ENCODE results near the gene FBXO27.

The FBXO27 gene

GRCh38 chr19:39064405-39064804 is 32.1 kb upstream of the FBXO27 start:
- TF ChIP-seq EZH2 (IDR thresholded peaks at IDR 0.05; ENCODE audit: borderline replicate concordance, low read length) (no peak), CTCF (IDR thresholded peaks at IDR 0.05; ENCODE audit: low read length) (no peak)
- H3K4me2 ChIP-seq (ENCODE audit: low read length) = no peak overlapping the region

GRCh38 chr19:39060171-39060570 is 27.8 kb upstream of the FBXO27 start:
- no peaks in the 10 kb centered on the region for H3K79me2 ChIP-seq (ENCODE audit: insufficient read depth, low read length)
- H3K9ac ChIP-seq (ENCODE audit: low read length) = no peak overlapping the region
- no peaks in the 10 kb centered on the region for H4K20me1 ChIP-seq (ENCODE audit: insufficient read depth, low read length)
- no peak overlapping the region for H3K4me2 ChIP-seq (ENCODE audit: low read length)
- H3K9me2 ChIP-seq (ENCODE audit: low read depth, low read length) = no peaks in the 10 kb centered on the region
- H3K27ac ChIP-seq (ENCODE audit: low read depth, low read length, poor library complexity, severe bottlenecking) = no peak overlapping the region
- H3K36me3 ChIP-seq (ENCODE audit: insufficient read depth, low read length) = no peaks in the 10 kb centered on the region
- TF ChIP-seq EZH2 (IDR thresholded peaks at IDR 0.05; ENCODE audit: borderline replicate concordance, low read length) = no peak
- no peaks in the 10 kb centered on the region for H3F3A ChIP-seq (ENCODE audit: insufficient read depth, low read length)
- H3K9me3 ChIP-seq (ENCODE audit: low read length) = no peaks in the 10 kb centered on the region
- no peak overlapping the region for H3K4me3 ChIP-seq (ENCODE audit: low read depth, low read length, poor library complexity, severe bottlenecking)
- no peaks in the 10 kb centered on the region for H3K27me3 ChIP-seq (ENCODE audit: insufficient read depth, low read length)
- H2AFZ ChIP-seq (ENCODE audit: low read length) = no peak overlapping the region
- no peaks in the 10 kb centered on the region for H3K4me1 ChIP-seq (ENCODE audit: insufficient read depth, low read length, severe bottlenecking)

More at GRCh38 chr19:39064405-39064804, 32.1 kb upstream of the FBXO27 start:
- H4K20me1 ChIP-seq (ENCODE audit: insufficient read depth, low read length) = no peaks in the 10 kb centered on the region
- H3K9me2 ChIP-seq (ENCODE audit: low read depth, low read length) = no peaks in the 10 kb centered on the region
- H2AFZ ChIP-seq (ENCODE audit: low read length) = no peak overlapping the region
- no peaks in the 10 kb centered on the region for H3F3A ChIP-seq (ENCODE audit: insufficient read depth, low read length)
- no peaks in the 10 kb centered on the region for H3K79me2 ChIP-seq (ENCODE audit: insufficient read depth, low read length)
- H3K4me3 ChIP-seq (ENCODE audit: low read depth, low read length, poor library complexity, severe bottlenecking) = no peak overlapping the region
- no peaks in the 10 kb centered on the region for H3K9me3 ChIP-seq (ENCODE audit: low read length)
- no peaks in the 10 kb centered on the region for H3K4me1 ChIP-seq (ENCODE audit: insufficient read depth, low read length, severe bottlenecking)
- no peak overlapping the region for H3K9ac ChIP-seq (ENCODE audit: low read length)
- H3K27me3 ChIP-seq (ENCODE audit: insufficient read depth, low read length) = no peaks in the 10 kb centered on the region
- no peak overlapping the region for H3K27ac ChIP-seq (ENCODE audit: low read depth, low read length, poor library complexity, severe bottlenecking)
- no peaks in the 10 kb centered on the region for H3K36me3 ChIP-seq (ENCODE audit: insufficient read depth, low read length)

- no peaks in the 10 kb centered on the region for H3K36me3 ChIP-seq (ENCODE audit: insufficient read depth, low read length)
- no peaks in the 10 kb centered on the region for H3K4me1 ChIP-seq (ENCODE audit: insufficient read depth, low read length, severe bottlenecking)
- no peak overlapping the region for H2AFZ ChIP-seq (ENCODE audit: low read length)
- H3K4me3 ChIP-seq (ENCODE audit: low read depth, low read length, poor library complexity, severe bottlenecking) = no peak overlapping the region
- no peaks in the 10 kb centered on the region for H3K27me3 ChIP-seq (ENCODE audit: insufficient read depth, low read length)
- H3K79me2 ChIP-seq (ENCODE audit: insufficient read depth, low read length) = no peaks in the 10 kb centered on the region
- no peak overlapping the region for H3K9ac ChIP-seq (ENCODE audit: low read length)
- TF ChIP-seq EZH2 (IDR thresholded peaks at IDR 0.05; ENCODE audit: borderline replicate concordance, low read length) (no peak), CTCF (IDR thresholded peaks at IDR 0.05; ENCODE audit: low read length) (no peak)
- no peaks in the 10 kb centered on the region for H3K9me2 ChIP-seq (ENCODE audit: low read depth, low read length)
- H3K4me2 ChIP-seq (ENCODE audit: low read length) = no peak overlapping the region
- H3K27ac ChIP-seq (ENCODE audit: low read depth, low read length, poor library complexity, severe bottlenecking) = no peak overlapping the region
- H4K20me1 ChIP-seq (ENCODE audit: insufficient read depth, low read length) = no peaks in the 10 kb centered on the region
- no peaks in the 10 kb centered on the region for H3F3A ChIP-seq (ENCODE audit: insufficient read depth, low read length)
- H3K9me3 ChIP-seq (ENCODE audit: low read length) = no peaks in the 10 kb centered on the region
Measured at GRCh38 chr19:39059302-39059701, 27.0 kb upstream of the FBXO27 start.

GRCh38 chr19:39057615-39058014 is 25.3 kb upstream of the FBXO27 start:
- Histone ChIP-seq H3K36me3 (ENCODE audit: insufficient read depth, low read length) (no peaks in the 10 kb centered on the region), H3K4me3 (ENCODE audit: low read depth, low read length, poor library complexity, severe bottlenecking) (no peak overlapping the region), H3K79me2 (ENCODE audit: insufficient read depth, low read length) (no peaks in the 10 kb centered on the region), H4K20me1 (ENCODE audit: insufficient read depth, low read length) (no peaks in the 10 kb centered on the region), H3K27me3 (ENCODE audit: insufficient read depth, low read length) (no peaks in the 10 kb centered on the region), H3F3A (ENCODE audit: insufficient read depth, low read length) (no peaks in the 10 kb centered on the region), H3K9ac (ENCODE audit: low read length) (no peak overlapping the region), H2AFZ (ENCODE audit: low read length) (no peak overlapping the region), H3K27ac (ENCODE audit: low read depth, low read length, poor library complexity, severe bottlenecking) (no peak overlapping the region), H3K4me1 (ENCODE audit: insufficient read depth, low read length, severe bottlenecking) (no peaks in the 10 kb centered on the region), H3K4me2 (ENCODE audit: low read length) (no peak overlapping the region), H3K9me3 (ENCODE audit: low read length) (no peaks in the 10 kb centered on the region), H3K9me2 (ENCODE audit: low read depth, low read length) (no peaks in the 10 kb centered on the region)
- TF ChIP-seq CTCF (IDR thresholded peaks at IDR 0.05; ENCODE audit: low read length) (no peak), EZH2 (IDR thresholded peaks at IDR 0.05; ENCODE audit: borderline replicate concordance, low read length) (no peak)
